Measurements from ENCODE around the gene BICC1.

The BICC1 gene

GRCh38 chr10:58609532-58610150, 97.0 kb downstream of the BICC1 start:
- DNase-seq: no peak

DNA sequence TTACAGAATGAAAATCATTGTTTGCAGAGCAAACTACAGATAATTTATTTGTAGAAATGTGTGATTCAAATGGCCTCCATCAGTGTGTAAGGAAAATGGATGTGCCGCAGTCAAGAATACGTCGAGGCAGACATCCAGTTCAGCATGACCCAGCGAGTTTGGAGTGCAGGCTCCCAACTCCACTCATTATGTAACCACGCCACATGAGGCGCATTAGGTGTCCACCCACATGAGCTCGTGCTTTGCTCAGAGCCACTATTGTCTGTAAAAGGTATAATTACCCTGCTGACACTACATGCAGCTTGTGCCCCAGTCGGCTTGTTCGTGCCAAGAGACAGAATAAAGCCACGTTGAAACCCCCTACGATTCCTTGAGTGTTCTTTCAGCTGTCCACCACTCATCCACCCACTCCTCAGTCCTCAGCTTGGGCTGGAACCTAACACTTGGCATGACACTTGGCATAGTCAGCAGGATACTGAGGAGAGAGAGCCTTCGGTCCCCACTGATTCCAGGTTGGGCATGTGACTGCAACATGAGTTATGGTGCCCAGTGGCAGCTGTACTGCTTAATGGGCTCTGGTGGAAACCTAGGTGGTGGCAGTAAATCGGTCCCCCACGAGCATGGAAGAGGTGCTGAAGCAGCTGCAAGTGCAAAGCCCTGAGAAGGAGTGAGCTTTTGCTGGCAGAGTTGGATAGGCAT, 102.7 kb downstream of the BICC1 start:
- no peak for DNase-seq

- DNase-seq: no peak
Measured at GRCh38 chr10:58618158-58618676, 105.5 kb downstream of the BICC1 start.

- no peak for DNase-seq
Measured at GRCh38 chr10:58621379-58622077, 108.9 kb downstream of the BICC1 start.

- no peak for DNase-seq
Measured at GRCh38 chr10:58622246-58622645, 109.6 kb downstream of the BICC1 start.

- DNase-seq: no peak
Measured at GRCh38 chr10:58625070-58625469, 112.4 kb downstream of the BICC1 start.

- DNase-seq: no peak
Measured at GRCh38 chr10:58627392-58627791, 114.7 kb downstream of the BICC1 start.

GRCh38 chr10:58631715-58632114, 119.0 kb downstream of the BICC1 start:
- no peak for DNase-seq

DNA sequence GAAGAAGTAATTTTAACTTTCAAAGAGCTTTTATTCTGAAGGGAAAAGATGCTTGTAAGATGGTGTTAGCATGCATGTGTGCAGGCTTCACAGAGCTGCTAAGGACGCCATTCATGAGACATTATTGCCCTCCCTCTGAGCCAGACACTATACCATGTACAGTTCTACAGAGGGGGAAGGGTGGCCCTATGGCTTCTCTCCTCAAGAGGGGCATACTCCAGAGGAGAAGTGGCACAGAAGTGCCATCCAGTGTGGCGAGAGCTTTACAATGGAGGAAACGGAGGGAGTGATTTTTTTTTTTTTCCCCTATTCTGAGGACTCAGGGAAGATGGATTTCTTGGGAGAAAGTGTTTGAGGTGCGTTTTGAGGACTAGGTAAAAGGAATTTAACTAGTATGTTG, 119.5 kb downstream of the BICC1 start:
- no peak for DNase-seq

GRCh38 chr10:58637352-58637751, 124.7 kb downstream of the BICC1 start:
- no peak for DNase-seq

- no peak for DNase-seq
Measured at GRCh38 chr10:58638388-58638787, 125.7 kb downstream of the BICC1 start.

GRCh38 chr10:58641095-58641531, 128.4 kb downstream of the BICC1 start:
- peak; percentile 7 to 39 for DNase-seq

DNA sequence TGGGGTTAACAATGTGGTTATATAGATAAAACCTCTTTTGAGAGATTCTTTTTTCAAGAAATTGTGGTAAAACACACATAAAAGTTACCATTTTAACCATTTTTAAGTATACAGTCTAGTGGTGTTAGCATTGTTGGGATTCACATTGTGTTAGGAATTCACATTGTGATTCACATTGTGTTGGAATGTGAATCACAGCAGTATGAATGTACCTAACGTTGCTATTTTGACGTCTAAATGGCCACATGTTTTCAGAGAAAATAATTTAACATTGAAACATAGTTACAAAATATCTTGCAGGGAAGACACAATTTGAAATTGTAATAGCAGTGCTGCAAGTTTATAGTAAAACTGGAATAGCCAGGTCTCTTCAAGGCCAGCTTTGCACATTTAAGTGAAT, 129.0 kb downstream of the BICC1 start:
- DNase-seq: no peak

- no peak for DNase-seq
Measured at GRCh38 chr10:58642283-58642682, 129.6 kb downstream of the BICC1 start.

- no peak for DNase-seq
Measured at GRCh38 chr10:58642916-58643428, 130.3 kb downstream of the BICC1 start.

DNA sequence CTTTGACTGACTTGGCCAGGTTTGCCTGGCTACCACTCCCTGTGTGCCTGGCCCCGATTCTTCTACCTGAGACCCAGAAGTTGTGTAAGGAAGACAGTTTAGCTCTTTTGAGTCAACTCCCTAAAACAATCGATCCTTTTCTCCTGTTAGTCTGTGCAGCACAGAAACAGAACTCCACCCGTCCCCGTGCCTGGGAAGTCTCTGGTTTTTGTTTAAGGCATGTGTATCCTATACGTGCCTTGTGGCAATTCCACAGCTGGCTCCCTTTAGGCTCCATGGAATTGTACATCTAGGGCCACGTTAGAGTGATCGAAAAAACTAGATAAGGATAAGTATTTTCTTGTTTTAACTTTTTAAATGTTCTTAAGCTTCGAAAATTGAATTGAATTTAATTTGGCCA, 131.6 kb downstream of the BICC1 start:
- DNase-seq: no peak

DNA sequence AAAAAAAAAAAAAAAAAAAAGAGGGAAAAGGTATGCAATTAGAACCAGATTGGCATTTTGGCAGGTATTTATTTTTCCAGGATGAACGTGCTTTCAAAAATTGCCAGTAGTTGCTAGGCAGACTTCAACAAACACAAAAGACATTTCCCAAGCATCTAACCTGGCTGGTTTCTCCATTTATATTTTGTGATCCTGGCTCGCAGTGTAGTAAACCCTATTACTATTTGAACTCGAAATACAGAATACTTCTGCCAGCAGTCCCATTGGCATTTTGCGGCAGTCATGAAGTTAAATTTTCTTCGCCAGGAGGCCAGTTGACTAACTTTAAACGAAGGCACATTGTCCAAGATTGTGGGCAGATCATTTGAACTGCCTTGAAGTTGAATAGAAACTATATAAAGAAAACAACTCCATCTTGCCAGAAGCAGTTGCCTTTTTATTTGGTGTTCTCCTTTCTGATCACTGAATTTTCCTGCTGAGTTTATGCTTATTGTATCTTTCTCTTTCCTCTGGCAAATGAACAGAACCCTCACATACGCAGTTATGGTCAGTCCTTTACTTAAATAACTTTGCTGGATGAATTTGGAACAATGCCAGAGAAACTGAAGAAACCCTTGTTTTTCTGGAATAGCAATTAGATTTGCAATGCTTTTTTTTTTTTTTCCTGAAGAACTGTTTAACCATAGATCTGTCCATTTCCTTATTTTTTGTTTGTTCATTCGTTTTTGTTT, 132.9 kb downstream of the BICC1 start:
- no peak for DNase-seq

DNA sequence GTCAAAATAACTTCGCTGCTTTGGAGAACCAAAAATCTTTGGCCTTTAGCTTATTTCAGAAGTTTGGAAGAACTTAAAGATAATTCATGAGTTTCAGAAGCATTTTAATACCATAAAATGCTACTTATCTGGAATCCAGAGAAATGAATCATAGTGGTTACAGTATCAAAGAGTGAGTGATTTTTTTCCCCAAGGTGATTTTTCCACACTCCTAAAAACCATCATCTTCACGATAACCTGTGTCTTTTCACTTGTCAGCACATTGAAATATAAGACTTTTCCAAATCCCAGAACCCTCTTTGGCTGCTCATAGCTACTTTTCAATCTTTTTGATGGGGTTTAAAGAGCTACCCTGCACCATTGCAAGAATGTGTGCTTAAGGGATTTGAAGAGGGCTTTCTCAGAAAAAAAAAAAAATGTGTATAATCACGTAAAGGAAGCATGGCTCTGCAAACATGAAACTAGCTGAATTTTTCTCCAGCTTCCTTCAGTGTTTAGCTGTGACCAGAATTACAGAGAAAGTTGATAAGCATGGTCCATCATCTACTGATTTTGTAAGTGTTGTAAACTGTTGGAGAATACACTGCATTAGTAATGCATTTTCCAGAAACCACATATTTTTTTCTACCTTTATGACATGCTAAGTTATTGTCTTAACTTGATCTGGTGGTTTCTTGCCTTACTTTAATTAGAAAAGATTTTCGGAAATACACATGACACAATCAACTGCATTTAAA, 134.9 kb downstream of the BICC1 start:
- no peak for DNase-seq

GRCh38 chr10:58648131-58648530, 135.5 kb downstream of the BICC1 start:
- no peak for DNase-seq

DNA sequence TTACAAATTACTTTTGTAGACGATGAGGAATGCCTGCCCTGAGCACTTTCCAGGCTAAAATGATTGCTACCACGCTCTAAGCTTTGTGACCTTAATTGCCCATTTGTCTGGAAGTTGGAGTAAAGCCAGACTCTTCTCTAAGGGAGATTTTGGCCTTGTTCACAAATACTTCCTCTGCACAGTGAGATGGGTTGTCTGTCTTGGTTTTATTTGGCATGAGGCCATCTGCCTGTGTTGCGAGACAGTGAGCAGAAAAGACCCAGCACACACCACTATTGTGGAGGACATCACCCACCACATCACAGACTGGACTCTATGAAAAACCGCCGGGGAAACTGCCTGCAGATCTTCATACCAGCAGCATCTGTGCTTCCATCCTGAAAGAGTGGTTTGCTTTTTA, 138.4 kb downstream of the BICC1 start:
- no peak for DNase-seq

DNA sequence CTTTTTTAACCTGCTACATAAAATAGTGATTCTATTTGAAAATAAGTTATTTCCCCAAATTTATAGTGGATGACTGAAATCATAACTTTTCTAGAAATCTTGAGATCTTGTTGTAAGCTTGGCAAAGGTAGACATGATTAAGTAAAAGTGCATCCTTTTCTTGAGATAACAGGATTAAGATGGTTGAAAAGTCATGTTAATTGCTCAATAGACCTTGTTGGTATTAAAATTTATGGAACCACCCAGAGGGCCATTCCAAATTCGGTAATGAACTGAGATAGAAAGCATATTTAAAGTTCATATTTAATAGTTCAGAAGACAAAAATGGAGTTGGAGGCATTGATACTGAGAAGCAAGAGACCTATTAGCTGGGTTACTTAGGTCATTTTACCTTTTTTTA, 139.1 kb downstream of the BICC1 start:
- no peak for DNase-seq

GRCh38 chr10:58653139-58653538, 140.5 kb downstream of the BICC1 start:
- no peak for DNase-seq

Data from inflammatory macrophage (primary cell).